Activated gamma-delta T cell treated with Interleukin-2 at 50 U/mL for 16 hours (primary cell): ENCODE data around the gene TACC2.
"Not testable (repeated sequence)": the region's sequence is repeated elsewhere in the genome, so short reads cannot be mapped to it uniquely, and the experiment has no call there.

Experiments used
- DNase-seq: peaks from one replicate; pipeline ENCODE4 v3.0.0-alpha.2; 2020

The TACC2 gene, protein sequence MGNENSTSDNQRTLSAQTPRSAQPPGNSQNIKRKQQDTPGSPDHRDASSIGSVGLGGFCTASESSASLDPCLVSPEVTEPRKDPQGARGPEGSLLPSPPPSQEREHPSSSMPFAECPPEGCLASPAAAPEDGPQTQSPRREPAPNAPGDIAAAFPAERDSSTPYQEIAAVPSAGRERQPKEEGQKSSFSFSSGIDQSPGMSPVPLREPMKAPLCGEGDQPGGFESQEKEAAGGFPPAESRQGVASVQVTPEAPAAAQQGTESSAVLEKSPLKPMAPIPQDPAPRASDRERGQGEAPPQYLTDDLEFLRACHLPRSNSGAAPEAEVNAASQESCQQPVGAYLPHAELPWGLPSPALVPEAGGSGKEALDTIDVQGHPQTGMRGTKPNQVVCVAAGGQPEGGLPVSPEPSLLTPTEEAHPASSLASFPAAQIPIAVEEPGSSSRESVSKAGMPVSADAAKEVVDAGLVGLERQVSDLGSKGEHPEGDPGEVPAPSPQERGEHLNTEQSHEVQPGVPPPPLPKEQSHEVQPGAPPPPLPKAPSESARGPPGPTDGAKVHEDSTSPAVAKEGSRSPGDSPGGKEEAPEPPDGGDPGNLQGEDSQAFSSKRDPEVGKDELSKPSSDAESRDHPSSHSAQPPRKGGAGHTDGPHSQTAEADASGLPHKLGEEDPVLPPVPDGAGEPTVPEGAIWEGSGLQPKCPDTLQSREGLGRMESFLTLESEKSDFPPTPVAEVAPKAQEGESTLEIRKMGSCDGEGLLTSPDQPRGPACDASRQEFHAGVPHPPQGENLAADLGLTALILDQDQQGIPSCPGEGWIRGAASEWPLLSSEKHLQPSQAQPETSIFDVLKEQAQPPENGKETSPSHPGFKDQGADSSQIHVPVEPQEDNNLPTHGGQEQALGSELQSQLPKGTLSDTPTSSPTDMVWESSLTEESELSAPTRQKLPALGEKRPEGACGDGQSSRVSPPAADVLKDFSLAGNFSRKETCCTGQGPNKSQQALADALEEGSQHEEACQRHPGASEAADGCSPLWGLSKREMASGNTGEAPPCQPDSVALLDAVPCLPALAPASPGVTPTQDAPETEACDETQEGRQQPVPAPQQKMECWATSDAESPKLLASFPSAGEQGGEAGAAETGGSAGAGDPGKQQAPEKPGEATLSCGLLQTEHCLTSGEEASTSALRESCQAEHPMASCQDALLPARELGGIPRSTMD (N-terminal part only)

DNA sequence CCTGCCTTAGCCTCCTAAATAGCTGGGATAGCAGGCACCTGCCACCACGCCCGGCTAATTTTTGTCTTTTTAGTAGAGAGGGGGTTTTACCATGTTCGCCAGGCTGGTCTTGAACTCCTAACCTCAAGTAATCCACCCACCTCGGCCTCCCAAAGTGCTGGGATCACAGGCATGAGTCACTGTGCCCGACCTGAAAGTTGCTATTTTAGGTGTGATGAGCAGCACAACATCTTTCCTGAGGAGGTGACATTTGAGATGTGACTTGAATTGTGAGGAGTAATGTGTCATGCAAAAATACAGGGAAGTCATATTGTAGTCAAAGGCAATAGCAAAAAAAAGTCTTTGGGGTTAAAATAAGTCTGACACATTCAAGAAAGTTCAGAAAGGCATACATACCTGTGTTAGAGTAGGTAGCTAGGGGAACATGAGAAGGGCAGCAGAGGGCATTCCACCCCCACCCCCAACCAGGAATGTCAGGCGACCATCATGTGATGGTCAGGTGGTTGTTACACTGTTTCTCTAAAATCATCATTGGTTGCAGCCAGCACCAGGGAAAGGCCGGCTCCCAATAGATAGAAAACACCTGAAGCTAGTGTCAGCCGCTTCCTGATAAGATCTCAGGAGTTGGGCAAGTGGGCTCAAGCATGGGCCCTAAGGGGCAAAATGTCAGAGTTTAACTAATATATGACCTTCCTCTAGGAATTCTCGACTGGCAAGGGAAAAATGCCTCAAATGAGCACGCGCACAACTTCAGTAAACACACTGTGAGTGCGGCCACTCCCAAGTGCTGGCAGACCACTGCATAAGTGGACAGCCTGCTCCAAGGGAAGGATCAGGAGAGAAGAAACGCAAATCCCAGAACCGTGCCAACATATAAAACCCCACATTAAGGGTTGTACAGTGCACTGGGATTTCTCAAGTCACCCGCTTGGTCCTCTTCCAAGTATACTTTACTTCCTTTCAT, at the start of gene TACC2:
Gene TACC2 (plus strand): TSS at position 803 of the 964 bp plus-strand sequence. CDS start 32,819 bp downstream, outside the sequence.
- no peak for DNase-seq

DNA sequence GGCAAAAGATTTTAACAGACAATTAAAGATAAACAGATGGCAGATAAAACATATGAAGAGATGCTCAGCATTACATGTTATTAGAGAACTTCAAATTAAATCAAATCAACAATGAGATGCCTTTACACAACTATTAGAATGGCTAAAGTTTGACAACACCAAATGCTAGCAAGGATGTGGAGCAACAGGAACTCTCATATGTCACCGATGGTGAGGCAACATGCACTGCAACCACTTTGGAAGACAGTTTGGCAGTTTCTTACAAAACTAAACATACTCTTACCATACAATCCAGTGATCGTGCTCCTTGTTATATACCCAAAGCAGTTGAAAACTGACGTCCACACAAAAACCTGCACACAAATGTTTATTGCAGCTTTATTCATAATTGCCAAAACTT, 47.4 kb upstream of the TACC2 start:
- DNase-seq = no peak

DNA sequence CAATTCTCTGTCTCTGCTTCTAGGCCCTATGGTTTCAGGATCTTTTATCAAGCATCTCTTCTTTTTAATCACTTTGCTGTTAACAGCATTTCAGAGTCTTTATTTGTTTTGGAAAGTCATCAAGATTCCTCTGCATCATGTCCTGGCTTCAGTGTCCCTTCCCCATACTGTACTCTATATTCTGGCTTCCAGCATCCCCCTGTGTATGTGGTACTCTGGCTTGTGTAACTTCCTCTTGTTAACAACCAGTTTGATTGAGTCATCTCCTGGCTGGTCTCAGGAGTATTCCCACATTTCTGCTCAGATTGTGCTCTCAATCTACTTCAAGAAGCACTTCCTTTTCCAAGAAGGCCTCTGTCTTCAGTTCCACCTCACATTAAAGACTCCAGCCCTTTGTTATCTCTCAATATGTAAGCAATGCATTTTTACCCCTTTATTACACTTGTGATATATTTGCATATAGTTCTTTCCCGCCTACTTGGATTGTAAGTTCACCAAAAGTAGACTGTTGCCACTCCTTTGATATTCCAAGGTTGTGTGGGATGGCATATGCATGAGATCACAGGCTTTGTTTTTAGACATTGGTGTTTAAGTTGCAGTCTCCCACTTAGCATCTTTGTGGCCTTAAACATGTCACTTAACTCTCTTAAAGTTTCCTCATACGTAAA, 46.1 kb upstream of the TACC2 start:
- no peak for DNase-seq

DNA sequence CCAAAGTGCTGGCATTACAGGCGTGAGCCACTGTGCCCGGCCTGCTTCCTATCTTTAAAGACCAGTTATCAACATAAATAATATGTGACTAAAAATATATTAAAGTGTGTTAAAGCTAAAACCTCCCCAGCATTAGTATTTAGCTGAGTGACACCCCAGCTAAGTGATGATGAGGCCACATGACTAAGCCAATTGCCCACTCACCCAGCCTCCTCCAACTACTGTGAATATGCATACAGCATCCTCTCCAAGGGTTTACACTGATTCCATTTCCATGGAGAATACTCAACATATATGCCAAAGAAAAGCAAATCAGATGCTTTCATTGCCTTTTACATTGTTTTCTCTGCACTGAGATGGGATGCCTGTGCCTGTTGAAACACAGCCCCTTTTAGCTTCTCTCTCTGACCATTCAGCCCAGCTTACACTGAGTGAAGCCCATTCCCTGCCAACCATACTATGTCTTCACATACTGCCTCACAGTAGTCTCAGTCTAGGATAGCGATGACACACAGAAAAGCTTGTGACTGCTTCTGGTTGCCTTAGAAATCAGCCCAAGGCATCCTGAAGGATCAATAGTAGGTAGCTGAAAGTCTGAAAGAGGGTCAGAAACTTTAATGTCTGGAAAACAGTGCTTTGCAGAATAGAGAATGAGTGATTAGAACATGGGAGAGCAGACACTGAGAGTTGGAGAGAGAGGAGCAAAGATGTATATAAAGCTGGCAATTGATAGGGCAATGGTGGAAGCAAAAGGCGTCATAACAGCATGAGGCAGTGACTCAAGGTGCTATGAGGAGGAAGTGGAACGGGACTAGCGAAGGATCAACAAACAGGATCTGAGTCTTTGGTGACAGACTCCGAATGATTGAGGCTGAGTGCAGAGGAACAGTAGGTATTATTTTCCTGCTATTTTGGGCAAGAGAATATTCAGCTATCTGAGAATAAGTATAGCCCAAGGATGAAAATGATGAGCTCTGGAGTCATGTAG, 41.3 kb upstream of the TACC2 start:
- DNase-seq = no peak

DNA sequence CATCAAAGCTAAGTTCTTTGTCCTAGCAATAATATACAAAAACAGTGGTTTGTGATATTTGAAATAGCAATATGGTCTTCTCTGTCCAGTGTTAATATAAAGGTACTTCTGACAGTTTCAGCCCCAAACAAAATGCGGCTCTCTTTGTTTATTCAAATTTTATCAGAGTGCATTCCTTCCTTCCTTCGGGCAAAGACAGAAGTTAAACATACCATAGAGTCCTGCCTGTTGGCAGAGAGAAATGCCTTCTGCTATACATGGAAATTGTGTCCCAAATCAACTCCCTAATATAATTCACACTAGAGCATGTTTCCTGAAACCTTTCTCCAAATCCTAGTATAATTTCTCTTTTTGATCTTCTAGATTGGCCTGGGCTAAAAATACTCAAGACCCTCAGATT, 39.9 kb upstream of the TACC2 start:
- no peak for DNase-seq

DNA sequence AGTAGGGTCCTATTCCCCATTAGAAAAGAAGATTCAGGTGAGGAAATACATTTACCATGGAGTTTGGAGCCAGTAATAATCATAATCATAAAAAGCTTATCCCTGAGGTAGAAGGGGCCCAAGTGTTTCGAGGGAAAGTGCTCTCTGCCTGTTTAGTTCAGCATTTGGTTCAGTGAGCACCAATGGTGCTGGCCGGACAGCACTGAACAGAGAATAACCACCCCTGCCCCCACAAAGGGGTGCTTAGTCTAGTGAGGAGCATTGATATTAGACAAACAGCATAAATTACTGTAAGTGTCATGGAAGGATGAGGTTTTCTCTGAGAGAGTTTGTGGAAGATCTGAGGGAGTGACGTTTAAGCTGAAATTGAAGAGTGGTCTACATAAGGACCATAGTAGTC, 39.5 kb upstream of the TACC2 start:
- no peak for DNase-seq

DNA sequence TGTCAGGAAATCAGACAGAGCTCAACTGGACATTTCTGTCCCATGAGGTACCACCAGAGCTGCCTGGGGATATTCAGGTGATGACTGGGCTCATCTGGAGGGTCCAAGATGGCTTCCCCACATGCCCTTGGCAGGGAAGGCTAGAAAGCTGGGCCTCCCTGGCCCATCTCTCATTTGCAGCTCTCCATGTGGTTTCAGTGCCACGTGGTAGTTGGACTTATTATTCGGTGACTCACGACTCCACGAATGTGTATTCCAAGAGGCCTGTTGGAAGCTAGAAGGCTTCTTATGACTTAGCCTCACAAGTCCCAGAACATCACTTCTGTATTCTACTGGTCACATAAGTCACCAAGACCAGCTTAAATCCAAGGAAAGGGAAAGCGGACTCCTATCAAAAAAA, 36.7 kb upstream of the TACC2 start:
- DNase-seq = no peak

DNA sequence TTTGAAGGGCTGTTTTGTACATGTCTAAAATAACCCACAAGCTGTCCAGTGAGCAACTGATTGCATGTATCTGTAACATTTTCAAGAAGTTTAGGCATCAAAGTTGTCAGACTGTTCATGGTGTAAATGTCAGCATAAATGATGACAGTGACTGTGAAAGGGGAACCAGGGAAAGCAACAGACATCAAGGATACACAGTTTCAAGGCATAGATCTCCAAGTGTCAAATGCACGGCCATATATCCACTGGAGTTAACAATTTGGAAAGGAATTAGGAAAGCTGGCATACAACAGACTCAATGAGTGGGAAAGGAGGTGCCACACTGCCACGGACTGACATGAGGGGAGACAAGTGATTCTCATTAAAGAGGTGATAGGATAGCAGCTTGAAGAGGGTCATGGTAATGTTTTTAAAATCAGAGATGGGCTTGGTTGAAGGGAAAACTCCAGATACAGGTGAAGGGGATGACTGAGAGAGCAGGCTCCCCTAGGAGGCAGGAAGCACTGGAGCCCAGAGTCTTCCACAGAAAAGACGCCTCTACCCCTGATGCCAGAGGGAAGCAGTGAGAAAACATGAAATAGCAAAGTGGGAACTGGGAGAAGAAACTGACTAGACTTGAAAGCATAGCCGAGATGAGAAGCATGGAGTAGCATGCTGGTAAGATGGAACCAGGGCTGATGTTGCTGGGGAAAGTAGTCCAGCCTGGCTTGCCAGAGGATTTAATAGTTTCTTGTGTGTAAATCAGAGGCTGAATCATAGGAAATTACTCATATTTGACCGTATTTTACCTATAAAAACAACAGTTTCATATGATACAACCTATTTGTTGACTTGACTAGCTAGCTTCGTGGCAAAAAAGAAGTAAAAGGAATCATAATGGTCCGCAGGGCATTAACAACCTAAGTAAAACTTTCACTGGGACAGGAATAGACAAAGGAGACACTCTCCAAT, 32.6 kb upstream of the TACC2 start:
- DNase-seq = no peak

DNA sequence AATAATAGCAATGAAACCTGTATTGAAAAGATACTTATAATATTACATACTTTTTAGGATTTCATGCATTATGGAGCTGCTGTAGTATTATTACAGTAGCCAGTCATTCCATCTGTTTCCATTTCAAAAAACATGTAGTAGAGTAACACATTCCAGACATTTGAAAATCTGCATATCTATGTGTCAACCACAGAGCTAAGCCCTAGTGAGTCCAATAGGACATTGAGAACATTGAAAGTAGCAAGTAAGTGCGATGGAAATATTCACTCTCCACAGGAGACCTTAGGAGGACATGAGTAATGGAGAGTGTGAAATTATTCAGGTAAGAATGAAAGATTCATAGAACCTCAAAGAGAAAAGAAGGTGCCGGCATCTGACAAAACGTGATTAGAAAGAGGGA, 29.3 kb upstream of the TACC2 start:
- no peak for DNase-seq

DNA sequence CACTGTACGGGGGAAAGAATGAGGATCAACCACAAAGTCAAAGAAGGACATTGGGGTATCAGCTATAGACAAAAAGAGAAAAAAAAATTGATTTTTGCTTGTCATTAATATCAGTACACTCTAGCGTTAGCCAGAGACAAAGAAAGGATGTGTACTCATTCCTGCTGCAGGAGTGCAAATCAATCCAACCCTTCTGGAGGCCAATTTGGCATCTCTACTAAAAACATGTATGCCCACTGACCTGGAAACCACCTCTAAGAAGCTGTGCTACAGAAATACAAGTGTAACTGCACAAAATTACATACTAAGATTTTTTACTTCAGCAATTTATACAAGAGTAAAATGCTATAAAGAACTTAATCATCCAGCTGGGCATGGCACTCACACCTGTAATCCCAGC, 27.5 kb upstream of the TACC2 start:
- DNase-seq = no peak

DNA sequence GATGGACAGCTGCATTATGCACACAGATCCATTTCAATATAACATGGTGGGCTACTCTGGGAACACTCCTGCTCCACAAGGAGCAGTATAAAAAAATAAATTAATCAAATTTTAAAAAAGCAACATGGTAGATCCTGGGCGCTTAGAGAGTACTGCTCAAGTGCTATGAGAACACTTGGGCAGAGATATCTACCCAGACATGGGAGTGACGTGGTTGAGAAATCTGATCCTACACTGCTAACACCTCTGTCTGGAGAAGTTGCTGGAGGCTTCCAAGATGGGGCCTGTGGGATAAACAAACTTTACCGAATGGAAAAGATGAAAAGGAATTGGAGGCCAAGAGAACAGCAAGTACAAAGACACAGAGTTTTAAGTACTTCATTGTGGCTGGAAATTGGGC, 23.0 kb upstream of the TACC2 start:
- DNase-seq = no peak

DNA sequence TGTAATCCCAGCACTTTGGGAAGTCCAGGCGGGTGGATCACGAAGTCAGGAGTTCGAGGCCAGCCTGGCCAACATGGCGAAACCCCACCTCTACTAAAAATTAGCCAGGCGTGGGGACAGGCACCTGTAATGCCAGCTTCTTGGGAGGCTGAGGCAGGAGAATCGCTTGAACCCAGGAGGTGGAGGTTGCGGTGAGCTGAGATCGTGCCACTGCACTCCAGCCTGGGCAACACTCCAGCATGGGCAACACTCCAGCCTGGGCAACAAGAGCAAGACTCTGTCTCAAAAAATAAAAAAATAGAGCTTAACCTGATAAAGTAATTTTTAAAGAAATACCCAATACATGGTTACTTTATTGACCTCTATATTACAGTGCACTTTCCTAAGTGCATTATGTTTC, 19.9 kb upstream of the TACC2 start:
- DNase-seq = not testable (repeated sequence)

DNA sequence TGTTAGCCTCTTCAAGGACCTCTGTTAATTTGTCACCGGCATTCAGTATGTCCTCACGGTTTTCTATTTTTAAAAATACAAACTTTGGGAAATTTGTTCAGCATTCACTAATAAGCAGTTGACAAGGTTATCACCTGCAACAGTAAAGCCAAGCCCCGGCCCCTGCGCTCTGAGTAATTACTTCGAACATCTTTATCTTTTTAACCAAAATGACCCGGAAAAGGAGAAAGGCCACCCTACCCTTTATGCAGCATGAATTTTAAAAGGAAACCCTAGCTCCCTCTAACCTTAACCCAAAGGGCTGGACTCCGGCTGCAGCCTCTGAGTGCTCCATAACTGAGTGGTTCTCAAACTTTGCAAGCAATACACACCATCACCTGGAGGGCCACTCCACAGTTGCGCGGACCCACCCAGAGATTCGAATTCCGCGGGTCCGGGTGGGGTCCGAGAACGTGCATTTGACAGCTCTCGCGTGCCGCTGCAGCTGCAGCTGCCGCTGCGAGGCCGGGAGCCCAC, 14.9 kb upstream of the TACC2 start:
- DNase-seq = no peak

DNA sequence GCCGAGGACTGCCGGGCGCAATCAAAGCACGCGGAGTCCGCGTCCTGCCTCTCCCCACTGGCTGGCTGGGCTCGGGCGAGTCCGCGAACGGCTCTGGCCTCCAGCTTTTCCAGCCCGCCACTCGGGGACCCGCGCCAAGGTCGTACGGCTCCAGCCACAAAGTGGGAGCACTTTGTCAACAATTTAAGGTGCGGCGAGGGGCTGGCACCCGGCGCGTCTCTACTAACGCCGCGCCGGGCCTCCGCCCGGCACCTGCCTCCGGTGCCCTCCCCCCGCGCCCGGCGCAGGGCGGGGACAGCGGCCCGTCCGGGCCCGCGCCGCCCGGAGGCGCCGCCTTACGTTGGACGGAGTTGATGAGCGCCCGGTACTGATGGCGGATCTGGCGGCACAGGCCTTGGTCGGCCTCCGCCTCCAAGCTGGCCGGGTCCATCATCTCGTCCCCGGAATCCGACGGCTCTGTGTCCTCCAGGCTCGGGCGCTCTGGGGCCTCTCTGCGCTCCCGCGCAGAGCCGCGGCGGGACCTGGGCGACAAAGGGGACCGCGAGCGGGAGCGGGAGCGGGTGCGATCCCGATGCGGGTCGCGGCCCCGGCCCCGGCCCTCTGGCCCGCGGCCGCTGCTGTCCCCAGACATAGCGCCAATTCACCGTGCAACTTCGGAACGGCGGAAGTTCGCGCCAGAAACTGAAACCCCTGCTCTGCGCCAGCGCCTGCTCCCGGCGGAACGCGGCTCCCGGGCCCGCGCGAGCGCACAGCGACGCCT, 14.2 kb upstream of the TACC2 start, which contains the start of gene NSMCE4A:
Gene NSMCE4A (minus strand): TSS at position 683 of the 760 bp plus-strand sequence. CDS start 52 bp downstream, at position 631.
- DNase-seq = peak; percentile 60

DNA sequence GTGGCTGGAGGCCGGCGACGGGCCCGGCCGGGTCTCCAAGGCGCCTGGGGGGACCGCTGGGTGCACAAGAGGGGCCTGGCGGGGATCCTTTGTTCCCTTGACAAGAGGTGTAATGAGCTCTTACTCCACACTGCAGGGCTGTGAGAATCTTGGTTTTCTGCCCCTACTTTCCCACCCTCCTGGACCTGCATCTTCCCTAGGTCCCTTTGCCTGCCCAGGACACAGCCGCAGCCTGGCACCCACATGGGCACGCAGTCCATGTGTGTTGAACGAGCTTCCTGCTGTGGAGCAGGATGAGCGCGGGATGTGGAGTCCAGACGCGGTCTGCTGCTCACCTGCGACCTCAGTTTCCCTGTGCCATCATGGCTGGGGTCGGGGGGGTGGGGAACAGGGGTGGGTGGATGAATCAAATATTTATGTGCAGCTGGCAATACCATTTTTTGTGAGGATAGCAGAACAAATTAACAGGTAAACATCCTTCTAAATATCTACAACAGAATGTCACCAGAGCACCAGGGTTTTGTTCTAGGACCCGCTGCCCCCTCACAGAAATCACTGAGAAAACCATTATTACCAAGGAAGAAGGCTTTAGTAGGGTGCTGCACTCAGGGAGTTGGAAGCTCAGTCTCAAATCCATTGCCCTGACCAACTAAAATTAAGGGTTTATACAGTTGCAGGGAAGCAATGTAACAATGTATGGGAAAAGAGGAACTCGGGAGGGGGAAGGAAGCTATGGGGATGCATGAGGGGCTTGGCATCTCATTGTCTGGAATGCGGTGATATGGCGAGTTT, 13.5 kb upstream of the TACC2 start:
- no peak for DNase-seq

DNA sequence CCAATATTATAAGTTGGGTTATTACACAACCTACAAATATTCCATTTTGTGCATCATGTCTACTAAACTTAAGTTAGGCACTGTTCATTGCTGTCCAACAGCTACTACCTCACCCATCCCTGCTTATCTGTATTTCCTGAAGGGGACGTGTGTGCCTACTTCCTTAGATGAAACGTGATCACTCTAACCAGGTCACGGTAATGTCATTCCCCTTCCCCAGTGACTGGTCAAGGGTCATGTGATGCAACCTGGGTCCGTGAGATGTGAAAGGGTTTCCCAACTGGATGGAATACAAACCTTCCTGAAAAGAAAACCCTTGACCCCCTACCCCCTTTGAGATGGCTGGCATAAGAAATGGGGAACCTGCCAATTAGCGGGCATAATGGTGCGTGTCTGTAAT, 12.4 kb upstream of the TACC2 start:
- no peak for DNase-seq

DNA sequence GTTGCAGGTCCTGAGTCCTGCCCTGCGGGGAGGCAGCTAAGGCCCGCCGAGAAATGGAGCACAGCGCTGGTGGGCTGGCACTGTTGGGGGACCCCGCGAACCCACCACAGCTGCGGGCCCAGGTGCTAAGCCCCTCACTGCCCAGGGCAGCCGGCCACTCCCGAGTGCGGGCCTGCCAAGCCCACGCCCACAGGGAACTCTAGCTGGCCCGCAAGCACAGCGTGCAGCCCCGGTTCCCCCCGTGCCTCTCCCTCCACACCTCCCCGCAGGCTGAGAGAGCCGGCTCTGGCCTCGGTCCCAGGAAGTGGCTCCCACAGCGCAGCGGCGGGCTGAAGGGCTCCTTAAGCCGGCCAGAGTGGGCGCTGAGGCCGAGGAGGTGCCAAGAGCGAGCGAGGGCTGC, 10.5 kb upstream of the TACC2 start:
- DNase-seq = no peak
